ENCODE data around the gene PHF19. TPM values are rescaled to one million over a fixed set of nuclear protein-coding genes. Genes with fewer than 3 reads are reported as not detected.

Gene PHF19
- total RNA-seq, 2 experiments from 2014 or later, result 60.3 to 63.0 TPM

DNA sequence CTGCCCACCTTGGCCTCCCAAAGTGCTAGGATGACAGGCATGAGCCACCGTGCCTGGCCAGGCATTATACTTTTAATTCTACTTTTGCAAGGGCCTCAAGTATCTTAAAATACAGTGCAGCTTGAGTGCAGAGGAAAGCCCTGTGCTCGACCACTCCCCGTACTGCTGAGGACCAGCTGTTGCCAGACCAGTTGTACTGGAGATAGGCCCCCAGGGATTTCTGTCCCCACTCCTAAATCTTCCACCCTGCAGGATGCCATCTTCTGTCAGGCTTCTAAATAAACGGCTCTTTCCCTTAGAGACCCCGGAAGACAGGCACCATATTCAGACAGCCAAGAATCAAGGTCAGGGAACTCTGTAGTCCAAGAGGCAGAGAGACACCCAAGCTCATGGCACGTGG is 17.6 kb downstream of the PHF19 start:
- no peak overlapping the region for H3K4me3 Mint-ChIP-seq
- DNase-seq (no peak), ATAC-seq (ENCODE audit: poor library complexity) (no peak)
- no peak overlapping the region for H3K27ac Mint-ChIP-seq
- POLR2A ChIA-PET, result interaction anchor here (1.3 to 1.5 kb wide), 2 partner anchors 31 to 66 kb away, joined by 3 to 4 read pairs; partner anchors contain the start of gene FBXW2
- no peaks in the 10 kb centered on the region for H3K4me1 ChIP-seq (ENCODE audit: insufficient read depth, low read length)
- CTCF ChIA-PET, result no interaction called here
- no peaks in the 10 kb centered on the region for H3K27me3 Mint-ChIP-seq
- H3K27me3 ChIP-seq (ENCODE audit: control insufficient read depth in 1 of 2, insufficient read depth in 2 of 2, low read length in 2 of 2), result no peaks in the 10 kb centered on the region
- no peak for TF ChIP-seq CTCF (IDR thresholded peaks at IDR 0.05)
- no peaks in the 10 kb centered on the region for H3K9me3 Mint-ChIP-seq
- no peaks in the 10 kb centered on the region for H3K9me3 ChIP-seq (ENCODE audit: control insufficient read depth in 1 of 2, insufficient read depth in 1 of 2, low read length in 2 of 2)
- H3K27ac ChIP-seq (ENCODE audit: low read depth in 1 of 2, low read length in 2 of 2), result no peak overlapping the region
- H3K4me1 Mint-ChIP-seq (ENCODE audit: low read depth), result peaks cover 4% of the 10 kb centered on the region
- intact Hi-C loops (cut with DNase I, micrococcal nuclease), result no loop called here
- peaks cover 88% of the 10 kb centered on the region for H3K36me3 Mint-ChIP-seq (ENCODE audit: low read depth)
- no peak overlapping the region for H3K4me3 ChIP-seq (ENCODE audit: low read length)
- peaks cover 90% of the 10 kb centered on the region for H3K36me3 ChIP-seq (ENCODE audit: insufficient read depth, low read length)

DNA sequence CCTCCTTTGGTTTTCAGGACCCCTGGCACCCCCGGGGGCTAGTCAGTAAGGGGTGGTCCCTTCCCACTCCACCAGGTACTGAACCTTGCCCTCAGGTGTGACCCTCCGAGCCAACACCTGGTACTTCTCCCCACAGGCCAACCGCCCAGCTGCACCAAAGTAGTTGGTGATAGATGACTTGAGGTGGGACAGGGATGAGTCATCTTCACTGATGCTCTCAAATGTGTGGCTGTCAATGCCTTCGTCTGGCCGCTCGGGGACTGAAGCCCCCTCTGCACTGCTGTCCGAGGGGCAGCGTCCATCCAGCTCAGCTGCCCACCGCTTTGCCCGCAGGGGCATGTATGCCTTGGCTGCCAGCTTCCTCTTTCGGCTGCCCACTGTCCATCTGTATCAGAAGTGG is 19.1 kb downstream of the PHF19 start:
- Histone ChIP-seq H3K27ac (ENCODE audit: low read depth in 1 of 2, low read length in 2 of 2) (no peak overlapping the region), H3K4me3 (ENCODE audit: low read length) (no peak overlapping the region), H3K4me1 (ENCODE audit: insufficient read depth, low read length) (no peaks in the 10 kb centered on the region), H3K9me3 (ENCODE audit: control insufficient read depth in 1 of 2, insufficient read depth in 1 of 2, low read length in 2 of 2) (no peaks in the 10 kb centered on the region), H3K27me3 (ENCODE audit: control insufficient read depth in 1 of 2, insufficient read depth in 2 of 2, low read length in 2 of 2) (no peaks in the 10 kb centered on the region), H3K36me3 (ENCODE audit: insufficient read depth, low read length) (peaks cover 81% of the 10 kb centered on the region)
- ChIA-PET POLR2A (interaction anchor here (0.8 to 2.5 kb wide), 5 partner anchors 11 to 74 kb away, joined by 3 to 8 read pairs (median 4); partner anchors contain the start of gene PHF19), CTCF (no interaction called here)
- DNase-seq (no peak), ATAC-seq (ENCODE audit: poor library complexity) (no peak)
- H3K9me3 Mint-ChIP-seq, result no peaks in the 10 kb centered on the region
- no peak for TF ChIP-seq CTCF (IDR thresholded peaks at IDR 0.05)
- no peak overlapping the region for H3K4me3 Mint-ChIP-seq
- intact Hi-C loops (cut with DNase I, micrococcal nuclease), result no loop called here
- H3K4me1 Mint-ChIP-seq (ENCODE audit: low read depth), result peaks cover 17% of the 10 kb centered on the region
- no peak overlapping the region for H3K27ac Mint-ChIP-seq
- peaks cover 87% of the 10 kb centered on the region for H3K36me3 Mint-ChIP-seq (ENCODE audit: low read depth)
- H3K27me3 Mint-ChIP-seq, result no peaks in the 10 kb centered on the region

DNA sequence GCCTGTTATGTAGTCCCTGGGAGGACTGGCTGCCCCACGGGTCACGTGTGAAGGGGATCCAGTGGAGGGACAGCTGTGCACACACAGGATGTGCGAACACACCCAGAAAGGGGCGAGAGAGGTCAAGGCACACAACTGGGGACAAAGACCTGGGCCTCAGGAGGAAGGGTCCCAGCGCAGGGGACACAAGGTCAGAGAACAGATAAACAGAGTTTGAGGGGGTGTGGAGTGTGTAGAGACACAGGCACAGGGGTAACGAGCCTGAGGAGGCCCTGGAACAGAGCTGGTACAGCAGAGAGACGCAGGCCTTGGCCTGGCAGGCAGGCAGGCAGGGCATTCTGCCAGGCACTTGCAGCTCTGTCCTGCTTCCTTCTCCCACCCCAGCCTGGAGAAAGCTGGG is 19.5 kb downstream of the PHF19 start:
- CTCF ChIA-PET, result no interaction called here
- peaks cover 77% of the 10 kb centered on the region for H3K36me3 ChIP-seq (ENCODE audit: insufficient read depth, low read length)
- no peaks in the 10 kb centered on the region for H3K9me3 Mint-ChIP-seq

More for the DNA sequence above, 19.5 kb downstream of the PHF19 start:
- no peak for ATAC-seq (ENCODE audit: poor library complexity)
- no peak overlapping the region for H3K27ac Mint-ChIP-seq
- H3K4me3 Mint-ChIP-seq, result no peak overlapping the region
- intact Hi-C loops (cut with DNase I, micrococcal nuclease), result no loop called here
- Histone ChIP-seq H3K4me3 (ENCODE audit: low read length) (no peak overlapping the region), H3K4me1 (ENCODE audit: insufficient read depth, low read length) (no peaks in the 10 kb centered on the region), H3K27ac (ENCODE audit: low read depth in 1 of 2, low read length in 2 of 2) (no peak overlapping the region), H3K27me3 (ENCODE audit: control insufficient read depth in 1 of 2, insufficient read depth in 2 of 2, low read length in 2 of 2) (no peaks in the 10 kb centered on the region), H3K9me3 (ENCODE audit: control insufficient read depth in 1 of 2, insufficient read depth in 1 of 2, low read length in 2 of 2) (no peaks in the 10 kb centered on the region)
- H3K4me1 Mint-ChIP-seq (ENCODE audit: low read depth), result peaks cover 21% of the 10 kb centered on the region
- no peaks in the 10 kb centered on the region for H3K27me3 Mint-ChIP-seq
- DNase-seq, result no peak
- peaks cover 87% of the 10 kb centered on the region for H3K36me3 Mint-ChIP-seq (ENCODE audit: low read depth)
- POLR2A ChIA-PET, result interaction anchor here (0.8 to 2.5 kb wide), 5 partner anchors 11 to 74 kb away, joined by 3 to 8 read pairs (median 4); partner anchors contain the start of gene PHF19
- TF ChIP-seq CTCF (IDR thresholded peaks at IDR 0.05), result no peak

All from CD4-positive, alpha-beta T cell (primary cell).